GM19455 (cell line): ENCODE results near the gene ASAP3.

Experiments
- ATAC-seq: cut with Tn5 transposase; IDR thresholded peaks from one replicate; pipeline ENCODE4 v1.9.1; 2021; ENCODE audit not compliant: unreplicated experiment

The ASAP3 gene

GRCh38 chr1:23424293-23425192, 59.4 kb downstream of the ASAP3 start, which contains the start of gene TCEA3:
Gene TCEA3, minus strand, starts transcription at chr1:23424748. Its CDS starts 115 bp downstream, at chr1:23424633.
- ATAC-seq, result no peak

DNA sequence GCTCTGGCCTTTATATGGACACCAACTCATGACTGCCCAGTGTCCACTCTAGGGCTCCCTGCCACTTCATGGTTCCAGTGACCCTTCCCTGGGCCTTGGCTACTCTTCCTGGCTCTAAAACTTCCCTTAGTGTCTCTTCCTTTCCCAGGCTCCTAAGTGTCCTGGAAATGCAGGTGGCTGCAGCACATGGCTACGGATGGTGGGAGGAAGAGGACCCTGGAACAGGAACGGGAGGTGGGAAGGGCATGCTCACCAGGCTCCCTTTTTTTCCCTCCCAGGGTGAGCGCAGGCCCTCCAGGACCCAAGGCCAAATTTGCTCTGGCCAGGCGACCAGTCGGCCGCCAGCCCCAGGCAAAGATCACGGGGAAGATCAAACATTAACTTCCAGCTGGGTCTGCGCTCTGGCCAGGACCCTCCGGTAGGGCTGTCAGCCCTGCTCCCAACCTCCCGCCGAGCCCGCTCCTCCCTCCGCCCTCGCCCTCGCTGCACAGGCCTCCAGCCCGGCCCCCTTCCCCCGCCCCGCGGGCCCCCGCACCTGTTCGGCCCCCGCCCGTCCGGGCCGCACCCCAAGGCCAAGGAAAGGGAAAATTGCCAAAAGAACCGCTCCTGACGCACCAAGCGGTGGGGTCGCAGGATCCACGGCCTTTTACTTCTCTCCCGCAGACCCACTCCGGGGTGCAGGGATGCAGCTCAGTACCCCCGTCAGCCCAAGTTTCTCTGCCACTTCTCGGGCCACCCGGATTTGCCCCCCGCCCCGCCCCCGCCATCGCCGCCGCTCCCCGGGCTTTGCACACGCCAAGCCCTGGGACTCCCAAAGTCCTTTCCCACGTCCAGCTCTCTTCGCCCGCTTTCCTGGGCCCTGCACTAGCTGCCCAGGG, 60.3 kb downstream of the ASAP3 start:
- no peak for ATAC-seq

DNA sequence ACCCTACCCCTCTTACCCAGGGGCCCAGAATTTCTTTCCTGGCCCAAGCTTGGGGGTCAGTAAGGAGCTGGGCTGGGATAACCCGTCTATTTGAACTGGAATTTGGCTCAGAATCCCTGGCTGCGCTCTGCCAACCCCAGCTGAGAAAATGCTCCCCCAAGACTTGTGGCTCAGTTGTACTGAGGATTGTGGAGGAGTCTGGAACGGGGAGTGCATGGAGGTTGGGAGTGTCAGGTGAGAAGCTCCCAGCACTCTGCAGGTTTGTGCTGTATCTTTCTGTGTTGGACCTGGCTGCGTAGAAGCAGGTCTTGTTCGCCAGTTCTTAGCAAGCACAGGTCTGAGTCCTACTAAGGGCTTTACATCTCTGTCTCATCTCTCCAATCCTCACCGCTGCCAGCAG, 61.0 kb downstream of the ASAP3 start:
- no peak for ATAC-seq

DNA sequence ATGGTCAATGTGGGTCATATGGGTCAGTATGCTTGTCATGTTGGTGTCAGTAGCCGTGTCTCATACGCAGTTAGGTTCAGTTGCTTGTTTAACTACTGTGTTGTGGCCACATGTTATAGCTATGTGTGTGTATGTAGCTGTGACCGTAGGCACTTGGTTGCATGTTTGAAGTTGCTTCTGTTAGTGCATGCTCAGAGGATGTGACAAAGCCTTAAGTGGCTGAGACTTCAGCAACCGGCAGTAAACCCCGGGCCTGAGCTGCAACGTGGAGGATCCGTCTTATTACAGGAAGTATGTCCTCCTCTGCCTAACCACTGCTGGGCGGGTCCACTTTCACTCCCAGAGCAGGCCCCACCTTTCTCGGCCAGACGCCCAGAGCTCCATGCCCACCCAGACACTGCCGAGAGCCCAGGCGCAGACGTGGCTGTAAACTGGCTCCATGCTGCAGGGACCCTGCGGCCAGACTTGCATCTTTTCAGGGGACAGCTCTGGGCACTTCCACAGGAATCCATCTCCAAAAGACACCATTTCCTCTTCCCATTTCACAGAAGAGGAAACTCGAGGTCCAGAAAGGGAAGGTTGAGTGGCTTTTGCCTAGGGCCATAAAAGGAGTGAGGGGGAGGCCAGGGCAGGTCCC, 61.6 kb downstream of the ASAP3 start:
- no peak for ATAC-seq

DNA sequence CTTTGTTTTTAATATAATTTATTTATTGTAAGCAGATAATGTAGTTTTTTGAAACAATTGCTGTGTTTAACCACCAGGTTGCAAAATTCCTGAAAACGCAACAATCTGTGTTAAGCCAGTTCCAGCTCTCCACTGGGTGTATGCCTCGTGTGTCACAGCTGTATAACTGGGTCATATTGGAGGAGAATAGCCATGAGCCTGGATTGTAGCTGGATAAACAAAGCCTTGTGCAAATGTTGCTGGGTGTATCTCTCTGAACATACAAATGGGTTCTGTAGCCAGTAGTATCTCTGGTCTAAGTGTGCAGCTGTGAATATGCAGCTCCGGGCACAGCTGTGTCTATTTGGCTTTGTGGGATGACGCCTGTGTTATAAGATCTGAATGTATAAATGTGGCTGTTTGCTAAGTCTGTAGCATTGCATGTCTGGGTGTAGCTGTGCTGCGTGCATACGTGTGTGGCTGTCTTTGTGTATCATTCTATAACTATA, 62.2 kb downstream of the ASAP3 start:
- ATAC-seq, result no peak

DNA sequence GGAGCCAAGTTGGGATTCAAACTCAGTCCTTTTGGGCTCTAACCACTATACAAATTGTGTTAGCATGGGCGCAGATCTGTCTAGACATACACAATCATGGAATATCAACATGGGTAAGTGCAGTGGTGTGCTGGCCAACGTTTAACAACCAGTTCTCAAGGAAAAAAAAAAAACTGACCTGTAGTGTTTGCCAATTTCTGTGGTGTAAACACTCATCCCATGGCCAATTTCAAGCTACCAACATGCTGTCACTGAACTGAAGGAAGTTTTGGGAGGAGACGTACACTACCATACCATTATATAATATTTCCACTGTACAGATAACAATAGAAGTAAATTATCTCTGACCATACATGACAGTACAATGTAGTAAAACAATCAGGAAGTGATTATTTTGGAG, 62.6 kb downstream of the ASAP3 start:
- no peak for ATAC-seq

DNA sequence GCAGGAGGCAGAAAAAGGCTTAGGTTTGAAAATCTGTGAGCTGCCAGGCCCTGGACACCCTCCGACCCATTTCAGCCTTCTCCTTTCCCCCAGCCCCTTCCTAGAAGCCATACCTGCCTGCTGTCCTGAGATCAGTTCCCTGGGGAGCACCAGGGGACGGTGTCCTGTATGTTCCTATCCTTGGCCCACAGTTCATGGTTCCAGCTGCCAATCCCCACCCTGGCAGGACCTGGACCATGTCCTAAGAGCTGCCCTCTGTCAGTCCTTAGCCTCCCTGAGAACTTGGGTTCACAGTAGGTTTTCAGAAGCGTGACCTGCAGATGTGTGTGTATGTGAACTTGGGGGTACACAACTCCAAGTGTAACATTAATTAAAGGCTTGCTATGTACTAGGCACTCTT, 63.2 kb downstream of the ASAP3 start:
- ATAC-seq, result no peak

- no peak for ATAC-seq
Observed at GRCh38 chr1:23419180-23419579, 64.8 kb downstream of the ASAP3 start.

DNA sequence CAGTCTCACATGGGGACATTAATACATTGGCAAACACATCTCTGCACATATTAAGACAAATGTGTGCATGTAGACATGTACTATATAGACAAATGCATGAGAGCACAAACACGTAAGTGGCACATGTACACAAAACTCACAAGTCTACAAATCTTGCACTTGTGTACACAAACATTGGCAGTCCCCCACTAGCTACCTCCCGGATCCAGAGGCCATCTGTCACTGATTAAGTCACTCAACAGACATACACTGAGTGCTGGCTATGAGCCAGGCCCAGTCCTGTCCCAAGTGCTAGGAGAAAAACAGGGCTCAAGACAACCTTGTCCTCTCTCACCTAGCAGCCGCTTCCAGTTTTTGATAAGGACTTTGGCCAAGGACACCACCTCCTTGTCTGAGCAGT, 66.4 kb downstream of the ASAP3 start:
- no peak for ATAC-seq

DNA sequence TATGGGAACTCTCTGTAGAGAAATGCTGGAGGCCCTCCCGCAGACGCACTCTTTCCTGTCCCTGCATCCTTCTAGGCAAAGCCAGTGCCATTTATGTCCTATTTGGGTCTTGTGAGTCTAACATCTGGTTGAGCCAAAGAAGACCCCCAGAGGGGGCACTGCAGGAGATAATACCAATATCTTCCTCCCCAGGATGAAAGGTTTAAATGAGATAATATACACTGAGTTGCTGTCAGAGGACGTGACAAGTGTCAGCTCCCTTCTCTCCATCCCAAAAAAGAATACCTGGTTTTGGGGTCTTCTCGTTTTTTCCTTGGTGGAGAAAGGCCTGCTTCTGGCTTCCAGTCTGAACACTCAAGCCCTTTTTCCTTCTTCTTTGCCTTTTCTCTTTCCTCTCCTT, 67.0 kb downstream of the ASAP3 start:
- ATAC-seq, result no peak

DNA sequence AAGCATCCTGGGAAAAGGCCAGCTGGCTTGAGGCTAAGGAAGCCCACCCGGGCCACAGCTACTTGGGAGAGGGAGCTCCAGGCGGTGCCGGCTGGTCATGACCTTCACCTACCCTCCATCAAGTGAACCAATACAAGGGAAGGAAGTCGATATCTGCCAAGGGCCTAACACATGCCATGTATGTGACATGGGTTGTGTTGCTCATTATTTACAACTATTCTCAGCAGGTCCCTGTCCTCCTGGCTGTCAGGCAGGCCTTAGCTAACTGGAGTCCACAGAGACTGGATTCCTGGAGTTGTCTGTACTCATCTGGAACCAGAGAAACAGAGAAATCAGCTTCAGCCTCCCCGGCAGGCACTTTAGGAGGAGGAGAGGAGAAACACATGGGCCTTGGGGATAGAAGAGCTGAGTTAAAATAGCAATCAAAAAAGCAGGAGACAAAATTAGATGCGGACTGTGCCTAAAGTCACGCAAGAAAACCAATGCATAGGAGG, 75.1 kb downstream of the ASAP3 start:
- no peak for ATAC-seq

- no peak for ATAC-seq
Observed at GRCh38 chr1:23407016-23407630, 76.9 kb downstream of the ASAP3 start.

GRCh38 chr1:23405946-23406345, 78.0 kb downstream of the ASAP3 start:
- ATAC-seq, result no peak

DNA sequence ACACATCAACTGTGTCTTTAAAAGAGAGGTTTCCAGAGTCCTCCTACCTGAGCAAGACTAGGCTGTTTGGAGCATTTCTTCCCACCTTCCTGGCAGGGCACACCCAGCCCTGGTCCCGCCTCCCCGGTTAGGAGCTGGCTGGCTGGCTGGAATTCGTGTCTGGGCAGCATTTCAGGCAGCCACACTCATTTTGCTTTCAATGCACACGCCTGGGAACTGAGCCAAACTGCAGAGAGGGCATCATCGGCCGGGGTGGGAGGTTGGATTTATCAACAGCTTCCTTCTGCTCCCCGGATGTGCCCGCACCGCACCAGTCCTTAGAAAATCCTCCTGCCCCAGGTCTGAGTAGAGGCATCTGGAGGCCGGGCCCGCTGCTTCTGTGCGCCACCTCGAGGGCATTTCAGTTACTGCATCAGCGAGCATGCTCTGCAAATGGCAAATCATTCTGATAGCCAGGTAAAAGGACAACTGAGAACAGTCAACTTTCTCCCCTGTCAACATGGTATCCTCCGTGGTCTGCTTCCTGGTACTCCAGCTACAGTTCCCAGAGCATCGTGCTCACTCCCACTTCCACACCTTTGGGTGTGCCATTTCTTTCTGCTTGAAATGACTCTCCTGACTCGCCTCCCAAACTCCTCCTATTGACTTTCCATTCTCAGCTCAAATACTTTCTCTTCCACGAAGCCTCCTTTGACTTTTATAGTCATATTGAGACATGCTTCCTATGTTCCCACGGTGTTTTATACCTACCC, 80.1 kb downstream of the ASAP3 start:
- ATAC-seq, result no peak

GRCh38 chr1:23403355-23403734, 80.6 kb downstream of the ASAP3 start:
- ATAC-seq, result no peak

DNA sequence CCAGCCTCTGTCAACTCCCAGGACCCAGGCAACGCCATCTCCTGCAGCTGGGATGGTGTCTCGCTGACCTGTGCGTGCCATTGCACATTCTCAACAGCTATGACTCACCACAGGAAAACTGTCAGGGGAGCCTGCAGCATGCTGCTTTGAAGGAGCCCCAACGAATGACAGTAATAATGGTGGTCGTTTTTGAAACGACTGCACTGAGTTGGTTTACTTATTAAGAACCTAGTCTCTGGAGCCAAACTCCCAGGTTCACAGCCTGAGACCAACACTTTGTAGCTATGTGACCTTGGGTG, 81.0 kb downstream of the ASAP3 start:
- no peak for ATAC-seq

GRCh38 chr1:23402286-23403037, 81.5 kb downstream of the ASAP3 start:
- ATAC-seq, result no peak

DNA sequence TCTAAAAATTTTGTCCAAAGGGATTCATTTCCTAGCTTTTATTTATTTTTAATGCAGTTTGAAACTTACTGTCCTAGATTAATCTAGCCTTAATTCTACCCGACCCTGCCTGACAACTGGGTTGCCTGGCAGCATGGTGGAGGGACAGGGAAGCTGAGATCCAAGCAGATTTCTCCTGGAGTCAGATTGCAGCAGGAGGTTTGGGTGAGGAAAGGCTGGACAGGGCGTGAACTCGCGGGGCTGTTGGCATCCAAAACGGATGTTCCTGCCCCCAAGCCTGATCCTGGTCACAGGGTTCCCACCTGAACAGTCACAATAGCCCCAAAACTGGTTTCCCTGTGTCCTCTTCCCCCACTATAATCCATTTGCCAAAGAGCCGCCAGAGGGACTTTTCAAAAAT, 82.7 kb downstream of the ASAP3 start:
- ATAC-seq, result no peak

DNA sequence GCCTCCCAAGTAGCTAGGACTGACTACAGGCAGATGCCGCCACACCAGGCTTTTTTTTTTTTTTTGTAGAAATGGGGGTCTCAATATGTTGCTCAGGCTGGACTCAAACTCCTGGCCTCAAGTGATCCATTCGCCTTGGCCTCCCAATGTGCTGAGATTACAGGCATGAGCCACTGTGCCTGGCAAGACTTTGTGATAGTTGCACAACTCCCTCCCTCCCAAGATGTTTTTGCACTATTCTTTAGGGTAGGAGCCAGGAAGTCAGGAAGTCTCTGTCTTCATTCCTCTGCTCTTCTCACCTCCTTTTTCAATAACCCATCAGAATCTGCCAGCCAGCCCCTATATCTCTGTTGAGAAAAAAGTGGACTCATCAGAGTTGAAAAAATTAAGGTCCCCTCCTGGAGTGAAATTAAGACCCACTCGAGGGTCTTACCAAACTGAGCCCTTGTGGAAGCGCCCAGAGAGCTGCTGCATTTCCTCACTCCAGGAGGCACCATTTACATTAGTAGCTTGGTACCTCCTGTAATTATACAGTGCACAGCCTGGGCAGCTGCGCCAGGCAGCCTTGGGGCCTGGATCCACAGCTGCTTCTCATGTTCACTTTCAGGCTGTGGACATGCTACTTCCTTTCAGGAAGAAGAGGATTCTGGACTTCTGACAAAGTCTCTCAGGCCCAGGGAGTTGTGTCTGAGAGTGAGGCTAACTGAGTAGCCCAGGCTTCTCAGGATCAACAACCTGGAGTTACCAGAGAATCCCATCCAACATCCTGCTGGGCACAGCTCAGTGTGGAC, 83.5 kb downstream of the ASAP3 start:
- no peak for ATAC-seq
